ENCODE measurements around the gene IRX2. TPM values are rescaled to one million over a fixed set of nuclear protein-coding genes. Genes with fewer than 3 reads are reported as not detected.
A peak's percentile ranks its signal among the peaks of the same experiment; 100 is the strongest.

Gene IRX2
- total RNA-seq, 1 donor from 2014 or later, result 31.4 TPM

GRCh38 chr5:2738700-2739359, 12.6 kb downstream of the IRX2 start:
- H3K4me1 Mint-ChIP-seq (ENCODE audit: unreplicated experiment), result peaks cover 17% of the 10 kb centered on the region
- no peak overlapping the region for H3K27ac Mint-ChIP-seq
- H3K9me3 Mint-ChIP-seq, result no peaks in the 10 kb centered on the region
- peaks cover 9% of the 10 kb centered on the region for H3K36me3 Mint-ChIP-seq
- no peak for TF ChIP-seq CTCF (conservative IDR thresholded peaks at IDR 0.05)
- H3K4me3 Mint-ChIP-seq, result peak overlapping the region; percentile 82
- DNase-seq (ENCODE audit: extremely low spot score, unreplicated experiment), result peak; percentile 70
- peaks cover 67% of the 10 kb centered on the region for H3K27me3 Mint-ChIP-seq

- H3K27ac Mint-ChIP-seq, result no peak overlapping the region
- no peak for TF ChIP-seq CTCF (conservative IDR thresholded peaks at IDR 0.05)
- DNase-seq (ENCODE audit: extremely low spot score, unreplicated experiment), result no peak
- peaks cover 9% of the 10 kb centered on the region for H3K36me3 Mint-ChIP-seq
- H3K9me3 Mint-ChIP-seq, result no peaks in the 10 kb centered on the region
- peaks cover 69% of the 10 kb centered on the region for H3K27me3 Mint-ChIP-seq
- H3K4me1 Mint-ChIP-seq (ENCODE audit: unreplicated experiment), result peaks cover 13% of the 10 kb centered on the region
- H3K4me3 Mint-ChIP-seq, result peak overlapping the region; percentile 9
Measured at GRCh38 chr5:2738156-2738699, 13.2 kb downstream of the IRX2 start.

- TF ChIP-seq CTCF (conservative IDR thresholded peaks at IDR 0.05), result no peak
- H3K9me3 Mint-ChIP-seq, result no peaks in the 10 kb centered on the region
- H3K27me3 Mint-ChIP-seq, result peaks cover 72% of the 10 kb centered on the region
- H3K4me1 Mint-ChIP-seq (ENCODE audit: unreplicated experiment), result peaks cover 13% of the 10 kb centered on the region
- peaks cover 9% of the 10 kb centered on the region for H3K36me3 Mint-ChIP-seq
- DNase-seq (ENCODE audit: extremely low spot score, unreplicated experiment), result peak; percentile 40
- peak overlapping the region; percentile 41 for H3K4me3 Mint-ChIP-seq
- no peak overlapping the region for H3K27ac Mint-ChIP-seq
Measured at GRCh38 chr5:2737273-2738155, 14.0 kb downstream of the IRX2 start.

GRCh38 chr5:2736872-2737271, 14.6 kb downstream of the IRX2 start:
- Mint-ChIP-seq H3K27ac (no peak overlapping the region), H3K36me3 (peaks cover 5% of the 10 kb centered on the region), H3K4me3 (peak overlapping the region; percentile 41), H3K9me3 (no peaks in the 10 kb centered on the region), H3K4me1 (ENCODE audit: unreplicated experiment) (peaks cover 9% of the 10 kb centered on the region), H3K27me3 (peaks cover 74% of the 10 kb centered on the region)
- no peak for DNase-seq (ENCODE audit: extremely low spot score, unreplicated experiment)
- TF ChIP-seq CTCF (conservative IDR thresholded peaks at IDR 0.05), result no peak

GRCh38 chr5:2735996-2736395, 15.5 kb downstream of the IRX2 start:
- DNase-seq (ENCODE audit: extremely low spot score, unreplicated experiment), result no peak
- H3K4me1 Mint-ChIP-seq (ENCODE audit: unreplicated experiment), result peaks cover 1% of the 10 kb centered on the region
- TF ChIP-seq CTCF (conservative IDR thresholded peaks at IDR 0.05), result no peak
- no peaks in the 10 kb centered on the region for H3K9me3 Mint-ChIP-seq
- H3K4me3 Mint-ChIP-seq, result no peak overlapping the region
- H3K27me3 Mint-ChIP-seq, result peaks cover 68% of the 10 kb centered on the region
- H3K36me3 Mint-ChIP-seq, result peaks cover 5% of the 10 kb centered on the region
- no peak overlapping the region for H3K27ac Mint-ChIP-seq
